Measurements from ENCODE around the gene FGF10.
A peak's percentile ranks its signal among the peaks of the same experiment; 100 is the strongest.

DNA sequence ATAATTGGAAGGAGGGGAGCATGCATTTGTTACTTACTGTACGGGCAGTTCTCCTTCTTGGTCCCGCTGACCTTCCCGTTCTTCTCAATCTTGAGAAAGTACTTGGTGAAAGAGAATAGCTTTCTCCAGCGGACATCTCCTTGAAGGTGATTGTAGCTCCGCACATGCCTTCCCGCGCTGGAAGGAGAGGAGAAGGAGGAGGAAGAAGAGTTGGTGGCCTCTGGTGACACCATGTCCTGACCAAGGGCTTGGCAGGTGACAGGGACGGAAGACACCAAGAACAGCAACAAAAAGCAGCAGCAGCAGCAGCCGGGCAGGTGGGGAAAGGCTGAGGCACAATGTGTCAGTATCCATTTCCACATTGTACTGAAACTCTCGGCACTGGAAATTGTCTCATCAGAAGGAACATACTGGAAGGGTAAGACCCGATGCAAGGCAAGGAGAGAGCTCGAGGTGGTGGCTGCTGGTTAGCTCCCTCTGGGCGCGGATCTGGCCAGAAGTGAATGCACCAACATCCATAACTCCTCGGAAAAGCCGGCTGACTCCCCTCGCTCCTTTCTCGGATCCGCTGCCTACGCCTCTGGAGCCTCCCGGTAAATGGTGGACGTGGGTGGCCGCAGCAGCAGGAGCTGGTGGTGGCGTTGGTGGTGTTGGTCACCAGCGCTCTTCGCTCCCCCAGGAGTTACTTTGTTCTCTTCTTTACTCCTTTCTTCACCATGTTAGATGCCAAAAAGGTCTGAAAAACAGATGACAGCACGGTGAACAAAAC, 715 bp downstream of the FGF10 start:
- TF ChIP-seq, protein P1, sequence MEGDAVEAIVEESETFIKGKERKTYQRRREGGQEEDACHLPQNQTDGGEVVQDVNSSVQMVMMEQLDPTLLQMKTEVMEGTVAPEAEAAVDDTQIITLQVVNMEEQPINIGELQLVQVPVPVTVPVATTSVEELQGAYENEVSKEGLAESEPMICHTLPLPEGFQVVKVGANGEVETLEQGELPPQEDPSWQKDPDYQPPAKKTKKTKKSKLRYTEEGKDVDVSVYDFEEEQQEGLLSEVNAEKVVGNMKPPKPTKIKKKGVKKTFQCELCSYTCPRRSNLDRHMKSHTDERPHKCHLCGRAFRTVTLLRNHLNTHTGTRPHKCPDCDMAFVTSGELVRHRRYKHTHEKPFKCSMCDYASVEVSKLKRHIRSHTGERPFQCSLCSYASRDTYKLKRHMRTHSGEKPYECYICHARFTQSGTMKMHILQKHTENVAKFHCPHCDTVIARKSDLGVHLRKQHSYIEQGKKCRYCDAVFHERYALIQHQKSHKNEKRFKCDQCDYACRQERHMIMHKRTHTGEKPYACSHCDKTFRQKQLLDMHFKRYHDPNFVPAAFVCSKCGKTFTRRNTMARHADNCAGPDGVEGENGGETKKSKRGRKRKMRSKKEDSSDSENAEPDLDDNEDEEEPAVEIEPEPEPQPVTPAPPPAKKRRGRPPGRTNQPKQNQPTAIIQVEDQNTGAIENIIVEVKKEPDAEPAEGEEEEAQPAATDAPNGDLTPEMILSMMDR (conservative IDR thresholded peaks at IDR 0.05 in 1 of 2, IDR thresholded peaks at IDR 0.05 in 1 of 2; ENCODE audit: low read depth in 1 of 2, low read length in 2 of 2) = no peak
- TF ChIP-seq EZH2 (IDR thresholded peaks at IDR 0.05; ENCODE audit: low read length, missing control alignments) = peak; percentile 28

Data from fibroblast of lung (primary cell).